Left lung (tissue), 10 donors: ENCODE data around the gene TSPAN2. TPM values are rescaled to one million over a fixed set of nuclear protein-coding genes. Genes with fewer than 3 reads are reported as not detected.
A peak's percentile ranks its signal among the peaks of the same experiment; 100 is the strongest.

Experiments used
- ATAC-seq: fragments of 200-7000 bp; cut with Tn5 transposase; one replicate; pipeline ENCODE4 v1.9.1; 2020; ENCODE audit warnings: moderate library complexity
- DNase-seq, 4 donors: peaks; one replicate each; pipeline ENCODE4 v3.0.0-alpha.2; 2013 to 2020
- H3K27ac ChIP-seq, 2 donors: fragments of 200-600 bp; sonication (generic) in 1 of 2; one replicate each; pipeline versions ENCODE4 v1.5.0 to v1.8.0; 2020 to 2021
- H3K27me3 ChIP-seq, 2 donors: fragments of 200-600 bp; sonication (generic) in 1 of 2; one replicate each; pipeline versions ENCODE4 v1.5.0 to v1.8.0; 2020 to 2021
- H3K36me3 ChIP-seq, 2 donors: fragments of 200-600 bp; sonication (generic) in 1 of 2; one replicate each; pipeline versions ENCODE4 v1.5.0 to v1.8.0; 2020 to 2021
- H3K4me1 ChIP-seq, 2 donors: fragments of 200-600 bp; one replicate each; pipeline ENCODE4 v1.8.0; 2021
- H3K4me3 ChIP-seq, 2 donors: fragments of 200-600 bp; sonication (generic) in 1 of 2; one replicate each; pipeline versions ENCODE4 v1.5.0 to v1.8.0; 2020 to 2021; ENCODE audit warnings: mild to moderate bottlenecking in 1 of 2
- H3K9me3 ChIP-seq, 2 donors: fragments of 200-600 bp; sonication (generic) in 1 of 2; one replicate each; pipeline versions ENCODE4 v1.5.0 to v1.8.0; 2020 to 2021
- CTCF ChIP-seq, 2 donors: fragments of 200-600 bp; sonication (generic) in 1 of 2; IDR thresholded peaks; one replicate each; pipeline versions ENCODE4 v1.5.0 to v1.8.0; 2021; ENCODE audit warnings: antibody characterized with exemption in 2 of 2
- intact Hi-C, 2 donors: fragments of 100-400 bp; cut with DNase I; formaldehyde crosslinking; loops; one replicate each; pipeline versions ENCODE4 v1.11.2 to v1.14.2; 2022
- polyA plus RNA-seq, 6 donors: library from polyadenylated mRNA; unstranded; fragments of 120-200 nt; gene quantifications; one replicate each; pipeline ENCODE4 v1.2.1, GENCODE V29; 2013; ENCODE audit not compliant: insufficient read length in 6 of 6
- total RNA-seq, 2 donors: library from RNA; stranded (reverse); fragmentation: NEBNext Ultra II Directional; extraction: Animal tissue kit (Norgen Biotek cat#: 25700); gene quantifications; one replicate each; pipeline ENCODE4 v1.2.1, GENCODE V29; 2021
- donor health status: DM: no; HTN: yes; CAD: no.
- donor health status: DM: no; HTN: no; CAD: no.

Gene TSPAN2
- total and polyA plus RNA-seq, 8 donors = 7.9 to 10.6 (median 8.8) TPM

- Histone ChIP-seq H3K27ac (peak overlapping the region; percentile 55 to 86), H3K36me3 (no peaks in the 10 kb centered on the region), H3K9me3 (no peaks in the 10 kb centered on the region), H3K4me1 (peaks cover 5 to 10% of the 10 kb centered on the region in 2 donors), H3K27me3 (no peaks in the 10 kb centered on the region), H3K4me3 (peak overlapping the region in 1 of 2 donors; percentile 27)
- DNase-seq (peak in 1 of 4 donors; percentile 55), ATAC-seq (peak; percentile 82)
- intact Hi-C loops = no loop called here
- no peak for TF ChIP-seq CTCF (IDR thresholded peaks at IDR 0.05)
These were observed 9.8 kb upstream of the TSPAN2 start for GRCh38 chr1:115098979-115099692.

GRCh38 chr1:115092175-115092574, 2.9 kb upstream of the TSPAN2 start:
- DNase-seq = no peak
- no peak for ATAC-seq
- Histone ChIP-seq H3K9me3 (no peaks in the 10 kb centered on the region), H3K27ac (peak overlapping the region in 1 of 2 donors; percentile 86), H3K27me3 (peaks cover 0 to 11% of the 10 kb centered on the region in 2 donors), H3K36me3 (no peaks in the 10 kb centered on the region), H3K4me3 (no peak overlapping the region), H3K4me1 (peaks cover 0 to 37% of the 10 kb centered on the region in 2 donors)
- intact Hi-C loops = no loop called here
- no peak for TF ChIP-seq CTCF (IDR thresholded peaks at IDR 0.05)

- intact Hi-C loops = no loop called here
- H3K4me3 ChIP-seq = no peak overlapping the region
- no peaks in the 10 kb centered on the region for H3K9me3 ChIP-seq
- H3K27me3 ChIP-seq = peaks cover 0 to 11% of the 10 kb centered on the region in 2 donors
- ATAC-seq (no peak), DNase-seq (no peak)
- peak overlapping the region in 1 of 2 donors; percentile 86 for H3K27ac ChIP-seq
- H3K4me1 ChIP-seq = peaks cover 0 to 37% of the 10 kb centered on the region in 2 donors
- TF ChIP-seq CTCF (IDR thresholded peaks at IDR 0.05) = no peak
- H3K36me3 ChIP-seq = no peaks in the 10 kb centered on the region
These were observed 2.3 kb upstream of the TSPAN2 start for GRCh38 chr1:115091572-115091971.

- Histone ChIP-seq H3K36me3 (no peaks in the 10 kb centered on the region), H3K27ac (peak overlapping the region; percentile 65 to 86), H3K4me3 (no peak overlapping the region), H3K4me1 (peaks cover 0 to 42% of the 10 kb centered on the region in 2 donors), H3K27me3 (peaks cover 0 to 11% of the 10 kb centered on the region in 2 donors), H3K9me3 (no peaks in the 10 kb centered on the region)
- intact Hi-C loops = no loop called here
- ATAC-seq (no peak), DNase-seq (no peak)
- no peak for TF ChIP-seq CTCF (IDR thresholded peaks at IDR 0.05)
These were observed 1.7 kb upstream of the TSPAN2 start for GRCh38 chr1:115090956-115091355.

GRCh38 chr1:115090540-115090939, 1.2 kb upstream of the TSPAN2 start:
- H3K27me3 ChIP-seq = peaks cover 0 to 11% of the 10 kb centered on the region in 2 donors
- H3K9me3 ChIP-seq = no peaks in the 10 kb centered on the region
- peak overlapping the region in 1 of 2 donors; percentile 73 for H3K4me3 ChIP-seq
- DNase-seq = peak in 1 of 4 donors; percentile 55
- peak; percentile 36 for ATAC-seq
- H3K27ac ChIP-seq = peak overlapping the region; percentile 65 to 86
- intact Hi-C loops = no loop called here
- H3K36me3 ChIP-seq = no peaks in the 10 kb centered on the region
- peaks cover 2 to 46% of the 10 kb centered on the region in 2 donors for H3K4me1 ChIP-seq
- TF ChIP-seq CTCF (IDR thresholded peaks at IDR 0.05) = no peak
